ENCODE results near the gene IGHMBP2.

IGHMBP2 gene

GRCh38 chr11:68927280-68928135 lies 23.8 kb downstream of the IGHMBP2 start:
- TF ChIP-seq CTCF (IDR thresholded peaks at IDR 0.05; ENCODE audit: insufficient read depth, missing control alignments): no peak
- DNase-seq (ENCODE audit: insufficient read length, low spot score) (no peak), FAIRE-seq (no peak)

- no peak for DNase-seq (ENCODE audit: insufficient read length, low spot score)
- TF ChIP-seq CTCF (IDR thresholded peaks at IDR 0.05; ENCODE audit: insufficient read depth, missing control alignments): no peak
- FAIRE-seq: no peak
Measured at GRCh38 chr11:68928136-68928880, 24.6 kb downstream of the IGHMBP2 start.

GRCh38 chr11:68929135-68929534 lies 25.4 kb downstream of the IGHMBP2 start:
- DNase-seq (ENCODE audit: insufficient read length, low spot score) (no peak), FAIRE-seq (no peak)
- TF ChIP-seq CTCF (IDR thresholded peaks at IDR 0.05; ENCODE audit: insufficient read depth, missing control alignments): no peak

GRCh38 chr11:68929706-68930570 lies 26.2 kb downstream of the IGHMBP2 start:
- FAIRE-seq: no peak
- TF ChIP-seq CTCF (IDR thresholded peaks at IDR 0.05; ENCODE audit: insufficient read depth, missing control alignments): no peak

GRCh38 chr11:68930991-68931855 lies 27.5 kb downstream of the IGHMBP2 start:
- TF ChIP-seq CTCF (IDR thresholded peaks at IDR 0.05; ENCODE audit: insufficient read depth, missing control alignments): no peak
- DNase-seq (ENCODE audit: insufficient read length, low spot score) (no peak), FAIRE-seq (no peak)

More at GRCh38 chr11:68929706-68930570, 26.2 kb downstream of the IGHMBP2 start:
- DNase-seq (ENCODE audit: insufficient read length, low spot score): no peak

- no peak for TF ChIP-seq CTCF (IDR thresholded peaks at IDR 0.05; ENCODE audit: insufficient read depth, missing control alignments)
- no peak for DNase-seq (ENCODE audit: insufficient read length, low spot score)
- FAIRE-seq: no peak
Measured at GRCh38 chr11:68931911-68932310, 28.2 kb downstream of the IGHMBP2 start.

Measured in D721Med (cell line).